HS-27A (cell line): ENCODE measurements around the gene FAM181A.

Experiments used
- DNase-seq: peaks from one replicate; pipeline ENCODE4 v3.0.0-alpha.2; 2012; ENCODE audit warnings: low read depth, missing footprints

FAM181A gene

GRCh38 chr14:93978735-93979134, 51.6 kb downstream of the FAM181A start:
- DNase-seq = no peak
